Left lobe of liver (tissue), 2 donors: Measurements from ENCODE around the gene HEBP1. TPM values are rescaled to one million over a fixed set of nuclear protein-coding genes. Genes with fewer than 3 reads are reported as not detected.
A peak's percentile ranks its signal among the peaks of the same experiment; 100 is the strongest.

ENCODE experiments used
- ATAC-seq: fragments of 200-7000 bp; cut with Tn5 transposase; one replicate; pipeline ENCODE4 v1.9.1; 2020; ENCODE audit warnings: mild to moderate bottlenecking, moderate library complexity
- DNase-seq: peaks from one replicate; pipeline ENCODE4 v3.0.0-alpha.2; 2020; ENCODE audit warnings: low spot score
- total RNA-seq: library from RNA; stranded (reverse); gene quantifications from one replicate; pipeline ENCODE4 v1.2.1, GENCODE V29; 2021
- donor health status: DM: no; HTN: no; CAD: no; lungs with moderate emphysema.
- donor health status: DM: no; HTN: yes; CAD: no.

HEBP1 gene
- total RNA-seq: 86.6 TPM

GRCh38 chr12:12999959-13000615 lies at the start of gene HEBP1:
Gene HEBP1, minus strand, starts transcription at chr12:13000265. Its CDS starts 151 bp downstream, at chr12:13000114.
- ATAC-seq (peak; percentile 86), DNase-seq (peak; percentile 97)

- peak; percentile 31 for ATAC-seq
- DNase-seq: no peak
These were observed 49.8 kb upstream of the HEBP1 start for GRCh38 chr12:13049816-13050215.

- ATAC-seq (peak; percentile 59), DNase-seq (no peak)
These were observed 46.9 kb upstream of the HEBP1 start for GRCh38 chr12:13046964-13047363.

GRCh38 chr12:13045816-13046215 lies 45.8 kb upstream of the HEBP1 start:
- no peak for ATAC-seq

GRCh38 chr12:13044906-13045299 lies 44.8 kb upstream of the HEBP1 start:
- ATAC-seq (no peak), DNase-seq (no peak)

More at GRCh38 chr12:13045816-13046215, 45.8 kb upstream of the HEBP1 start:
- DNase-seq: no peak

- DNase-seq: peak; percentile 81
- ATAC-seq: peak; percentile 92
These were observed 44.2 kb upstream of the HEBP1 start, which contains the start of gene FAM234B for GRCh38 chr12:13044002-13044905. Gene FAM234B, plus strand, starts transcription at chr12:13044381. Its CDS starts 23 bp downstream, at chr12:13044404.

- DNase-seq (no peak), ATAC-seq (no peak)
These were observed 42.7 kb upstream of the HEBP1 start for GRCh38 chr12:13042666-13043230.

GRCh38 chr12:13041224-13041623 lies 41.2 kb upstream of the HEBP1 start:
- peak; percentile 63 for ATAC-seq

GRCh38 chr12:13039328-13039956 lies 39.4 kb upstream of the HEBP1 start:
- no peak for DNase-seq
- peak; percentile 40 for ATAC-seq

More at GRCh38 chr12:13041224-13041623, 41.2 kb upstream of the HEBP1 start:
- DNase-seq: no peak

GRCh38 chr12:13038491-13039161 lies 38.6 kb upstream of the HEBP1 start:
- ATAC-seq (no peak), DNase-seq (no peak)

GRCh38 chr12:13036881-13037280 lies 36.8 kb upstream of the HEBP1 start:
- ATAC-seq (no peak), DNase-seq (no peak)

- DNase-seq (peak; percentile 81), ATAC-seq (peak; percentile 91)
These were observed 35.3 kb upstream of the HEBP1 start for GRCh38 chr12:13035335-13035734.

GRCh38 chr12:13033476-13033875 lies 33.4 kb upstream of the HEBP1 start:
- no peak for ATAC-seq
- DNase-seq: no peak

- DNase-seq (no peak), ATAC-seq (no peak)
These were observed 32.1 kb upstream of the HEBP1 start for GRCh38 chr12:13032164-13032563.

GRCh38 chr12:13030541-13031291 lies 30.7 kb upstream of the HEBP1 start:
- DNase-seq: no peak
- no peak for ATAC-seq

- no peak for DNase-seq
- ATAC-seq: no peak
These were observed 28.9 kb upstream of the HEBP1 start for GRCh38 chr12:13028825-13029570.

- ATAC-seq (no peak), DNase-seq (no peak)
These were observed 27.4 kb upstream of the HEBP1 start for GRCh38 chr12:13027508-13027907.

GRCh38 chr12:13027032-13027431 lies 27.0 kb upstream of the HEBP1 start:
- ATAC-seq (no peak), DNase-seq (no peak)

GRCh38 chr12:13026286-13026685 lies 26.2 kb upstream of the HEBP1 start:
- no peak for DNase-seq
- no peak for ATAC-seq
